ENCODE results near the gene RSPH1.

The RSPH1 gene

GRCh38 chr21:42434884-42435283 lies 61.1 kb downstream of the RSPH1 start:
- ATAC-seq = no peak
- H3K27ac Mint-ChIP-seq = no peak overlapping the region
- no peak overlapping the region for H3K4me3 Mint-ChIP-seq
- H3K4me1 Mint-ChIP-seq = peaks cover 10% of the 10 kb centered on the region
- H3K36me3 Mint-ChIP-seq = no peaks in the 10 kb centered on the region
- H3K9me3 Mint-ChIP-seq = peaks cover 20% of the 10 kb centered on the region
- H3K27me3 Mint-ChIP-seq = peaks cover 41% of the 10 kb centered on the region

GRCh38 chr21:42433946-42434551 lies 62.0 kb downstream of the RSPH1 start:
- H3K36me3 Mint-ChIP-seq = no peaks in the 10 kb centered on the region
- H3K27ac Mint-ChIP-seq = no peak overlapping the region
- no peak overlapping the region for H3K4me3 Mint-ChIP-seq
- H3K9me3 Mint-ChIP-seq = peaks cover 17% of the 10 kb centered on the region
- H3K4me1 Mint-ChIP-seq = peaks cover 2% of the 10 kb centered on the region
- peaks cover 34% of the 10 kb centered on the region for H3K27me3 Mint-ChIP-seq
- ATAC-seq = no peak

- no peak overlapping the region for H3K27ac Mint-ChIP-seq
- H3K27me3 Mint-ChIP-seq = peaks cover 26% of the 10 kb centered on the region
- no peak overlapping the region for H3K4me3 Mint-ChIP-seq
- ATAC-seq = no peak
- H3K36me3 Mint-ChIP-seq = no peaks in the 10 kb centered on the region
- H3K4me1 Mint-ChIP-seq = no peaks in the 10 kb centered on the region
- H3K9me3 Mint-ChIP-seq = peaks cover 17% of the 10 kb centered on the region
Measured at GRCh38 chr21:42432695-42433094, 63.3 kb downstream of the RSPH1 start.

- Mint-ChIP-seq H3K9me3 (peaks cover 14% of the 10 kb centered on the region), H3K4me3 (no peak overlapping the region), H3K27ac (no peak overlapping the region), H3K36me3 (no peaks in the 10 kb centered on the region), H3K4me1 (no peaks in the 10 kb centered on the region), H3K27me3 (peaks cover 34% of the 10 kb centered on the region)
- ATAC-seq = no peak
Measured at GRCh38 chr21:42431196-42431595, 64.8 kb downstream of the RSPH1 start.

GRCh38 chr21:42430521-42430920 lies 65.5 kb downstream of the RSPH1 start:
- Mint-ChIP-seq H3K36me3 (no peaks in the 10 kb centered on the region), H3K9me3 (peaks cover 9% of the 10 kb centered on the region), H3K4me1 (peaks cover 5% of the 10 kb centered on the region), H3K27me3 (peaks cover 34% of the 10 kb centered on the region), H3K4me3 (no peak overlapping the region), H3K27ac (no peak overlapping the region)
- ATAC-seq = no peak

- H3K27me3 Mint-ChIP-seq = peaks cover 34% of the 10 kb centered on the region
- no peak overlapping the region for H3K27ac Mint-ChIP-seq
- no peak overlapping the region for H3K4me3 Mint-ChIP-seq
- H3K36me3 Mint-ChIP-seq = no peaks in the 10 kb centered on the region
- H3K9me3 Mint-ChIP-seq = peaks cover 6% of the 10 kb centered on the region
- no peak for ATAC-seq
- peaks cover 12% of the 10 kb centered on the region for H3K4me1 Mint-ChIP-seq
Measured at GRCh38 chr21:42429856-42430255, 66.2 kb downstream of the RSPH1 start.

GRCh38 chr21:42429021-42429420 lies 67.0 kb downstream of the RSPH1 start:
- Mint-ChIP-seq H3K4me1 (peaks cover 20% of the 10 kb centered on the region), H3K4me3 (no peak overlapping the region), H3K9me3 (peaks cover 6% of the 10 kb centered on the region), H3K27me3 (peaks cover 34% of the 10 kb centered on the region), H3K36me3 (no peaks in the 10 kb centered on the region), H3K27ac (no peak overlapping the region)
- ATAC-seq = no peak

- H3K27me3 Mint-ChIP-seq = peaks cover 34% of the 10 kb centered on the region
- no peaks in the 10 kb centered on the region for H3K36me3 Mint-ChIP-seq
- H3K4me3 Mint-ChIP-seq = no peak overlapping the region
Measured at GRCh38 chr21:42427809-42428419, 68.1 kb downstream of the RSPH1 start.

GRCh38 chr21:42426876-42427480 lies 69.0 kb downstream of the RSPH1 start:
- no peak for ATAC-seq
- no peak overlapping the region for H3K4me3 Mint-ChIP-seq
- H3K27ac Mint-ChIP-seq = no peak overlapping the region
- peaks cover 34% of the 10 kb centered on the region for H3K4me1 Mint-ChIP-seq
- H3K9me3 Mint-ChIP-seq = no peaks in the 10 kb centered on the region
- H3K27me3 Mint-ChIP-seq = peaks cover 35% of the 10 kb centered on the region
- no peaks in the 10 kb centered on the region for H3K36me3 Mint-ChIP-seq

More at GRCh38 chr21:42427809-42428419, 68.1 kb downstream of the RSPH1 start:
- H3K4me1 Mint-ChIP-seq = peaks cover 29% of the 10 kb centered on the region
- ATAC-seq = no peak
- H3K27ac Mint-ChIP-seq = no peak overlapping the region
- peaks cover 6% of the 10 kb centered on the region for H3K9me3 Mint-ChIP-seq

- Mint-ChIP-seq H3K4me1 (peaks cover 37% of the 10 kb centered on the region), H3K4me3 (no peak overlapping the region), H3K9me3 (peaks cover 2% of the 10 kb centered on the region), H3K27me3 (peaks cover 35% of the 10 kb centered on the region), H3K27ac (no peak overlapping the region), H3K36me3 (no peaks in the 10 kb centered on the region)
- ATAC-seq = no peak
Measured at GRCh38 chr21:42426424-42426823, 69.6 kb downstream of the RSPH1 start.

GRCh38 chr21:42425591-42425990 lies 70.4 kb downstream of the RSPH1 start:
- ATAC-seq = no peak
- Mint-ChIP-seq H3K4me1 (peaks cover 46% of the 10 kb centered on the region), H3K27ac (peak overlapping the region; percentile 8), H3K27me3 (peaks cover 35% of the 10 kb centered on the region), H3K36me3 (no peaks in the 10 kb centered on the region), H3K4me3 (no peak overlapping the region), H3K9me3 (peaks cover 8% of the 10 kb centered on the region)

- peaks cover 48% of the 10 kb centered on the region for H3K4me1 Mint-ChIP-seq
- H3K36me3 Mint-ChIP-seq = no peaks in the 10 kb centered on the region
- ATAC-seq = peak; percentile 70
- no peak overlapping the region for H3K4me3 Mint-ChIP-seq
- H3K9me3 Mint-ChIP-seq = peaks cover 8% of the 10 kb centered on the region
- peak overlapping the region; percentile 8 for H3K27ac Mint-ChIP-seq
- H3K27me3 Mint-ChIP-seq = peaks cover 35% of the 10 kb centered on the region
Measured at GRCh38 chr21:42424914-42425541, 71.0 kb downstream of the RSPH1 start.

GRCh38 chr21:42423685-42424084 lies 72.3 kb downstream of the RSPH1 start:
- ATAC-seq = no peak
- Mint-ChIP-seq H3K27me3 (peaks cover 29% of the 10 kb centered on the region), H3K27ac (no peak overlapping the region), H3K36me3 (no peaks in the 10 kb centered on the region), H3K4me1 (peaks cover 48% of the 10 kb centered on the region), H3K9me3 (peaks cover 8% of the 10 kb centered on the region), H3K4me3 (no peak overlapping the region)

- peaks cover 48% of the 10 kb centered on the region for H3K4me1 Mint-ChIP-seq
- ATAC-seq = peak; percentile 82
- H3K27me3 Mint-ChIP-seq = peaks cover 28% of the 10 kb centered on the region
- no peaks in the 10 kb centered on the region for H3K36me3 Mint-ChIP-seq
- peaks cover 8% of the 10 kb centered on the region for H3K9me3 Mint-ChIP-seq
- no peak overlapping the region for H3K4me3 Mint-ChIP-seq
- no peak overlapping the region for H3K27ac Mint-ChIP-seq
Measured at GRCh38 chr21:42423197-42423675, 72.8 kb downstream of the RSPH1 start.
